Astrocyte (in vitro differentiated cells and primary cell): ENCODE data around the gene CREB5. TPM values are rescaled to one million over a fixed set of nuclear protein-coding genes. Genes with fewer than 3 reads are reported as not detected.

Experiments used
- DNase-seq: peaks from one replicate; pipeline ENCODE4 v3.0.0-alpha.2; 2010; ENCODE audit warnings: low read depth
- FAIRE-seq: peaks from 2 replicates; lab custom pipeline; 2011; peaks lifted over from hg19 to GRCh38; lab: Jason Lieb, UNC
- H2AFZ ChIP-seq: 2 replicates; pipeline ENCODE4 v1.6.0; 2012; ENCODE audit warnings: low read depth, low read length, inconsistent platforms
- H3K27ac ChIP-seq: 2 replicates; pipeline ENCODE4 v1.5.1; 2011; ENCODE audit warnings: low read depth, low read length, inconsistent platforms
- H3K27me3 ChIP-seq: 2 replicates; pipeline ENCODE4 v1.6.0; 2011; ENCODE audit warnings: low read length, inconsistent platforms; ENCODE audit not compliant: insufficient read depth
- H3K36me3 ChIP-seq: 2 replicates; pipeline ENCODE4 v1.5.1; 2011; ENCODE audit warnings: low read length, inconsistent platforms; ENCODE audit not compliant: insufficient read depth
- H3K4me1 ChIP-seq: 2 replicates; pipeline ENCODE4 v1.5.1; 2011; ENCODE audit warnings: low read length, inconsistent platforms; ENCODE audit not compliant: insufficient read depth
- H3K4me2 ChIP-seq: 2 replicates; pipeline ENCODE4 v1.6.0; 2012; ENCODE audit warnings: low read length, inconsistent platforms
- H3K4me3 ChIP-seq: 2 replicates; pipeline ENCODE4 v1.5.1; 2011; ENCODE audit warnings: low read depth, mild to moderate bottlenecking, low read length, inconsistent platforms; ENCODE audit not compliant: insufficient read depth
- H3K79me2 ChIP-seq: 2 replicates; pipeline ENCODE4 v1.6.0; 2012; ENCODE audit warnings: mild to moderate bottlenecking, low read length, inconsistent platforms; ENCODE audit not compliant: insufficient read depth
- H3K9ac ChIP-seq: 2 replicates; pipeline ENCODE4 v1.6.0; 2012; ENCODE audit warnings: mild to moderate bottlenecking, low read length, inconsistent platforms
- H3K9me3 ChIP-seq: 2 replicates; pipeline ENCODE4 v1.5.1; 2012; ENCODE audit warnings: low read depth, mild to moderate bottlenecking, low read length, inconsistent platforms; ENCODE audit not compliant: insufficient read depth
- H4K20me1 ChIP-seq: 2 replicates; pipeline ENCODE4 v1.6.0; 2012; ENCODE audit warnings: low read length, inconsistent platforms; ENCODE audit not compliant: insufficient read depth
- H3K27ac Mint-ChIP-seq: one replicate; pipeline ENCODE4 v1.8.0; 2021; ENCODE audit warnings: mild to moderate bottlenecking, mixed read lengths; ENCODE audit not compliant: unreplicated experiment
- H3K27me3 Mint-ChIP-seq: one replicate; pipeline ENCODE4 v1.8.0; 2021; ENCODE audit warnings: low read depth, mixed read lengths; ENCODE audit not compliant: unreplicated experiment
- H3K36me3 Mint-ChIP-seq: one replicate; pipeline ENCODE4 v1.8.0; 2021; ENCODE audit warnings: low read depth, mixed read lengths; ENCODE audit not compliant: unreplicated experiment
- H3K4me1 Mint-ChIP-seq: one replicate; pipeline ENCODE4 v1.8.0; 2021; ENCODE audit warnings: low read depth, mixed read lengths; ENCODE audit not compliant: unreplicated experiment
- H3K4me3 Mint-ChIP-seq: one replicate; pipeline ENCODE4 v1.8.0; 2021; ENCODE audit warnings: mild to moderate bottlenecking, moderate library complexity, mixed read lengths; ENCODE audit not compliant: unreplicated experiment
- H3K9me3 Mint-ChIP-seq: one replicate; pipeline ENCODE4 v1.8.0; 2021; ENCODE audit warnings: mild to moderate bottlenecking, mixed read lengths; ENCODE audit not compliant: unreplicated experiment
- EZH2 ChIP-seq: IDR thresholded peaks from 2 replicates; pipeline ENCODE4 v1.6.1; 2012; ENCODE audit warnings: mild to moderate bottlenecking, low read length, inconsistent platforms; ENCODE audit not compliant: insufficient read depth
- total RNA-seq: library from RNA; stranded (reverse); gene quantifications from 2 replicates; pipeline ENCODE4 v1.2.1, GENCODE V29; 2021
- TF ChIP-seq, protein P1 (sequence below): IDR thresholded peaks from 2 replicates; pipeline ENCODE4 v1.5.1; 2011; ENCODE audit warnings: low read depth, mild to moderate bottlenecking, inconsistent platforms, low read length, moderate library complexity; ENCODE audit not compliant: insufficient read depth

The CREB5 gene
- total RNA-seq, 1 donor from 2014 or later: 25.4 TPM

DNA sequence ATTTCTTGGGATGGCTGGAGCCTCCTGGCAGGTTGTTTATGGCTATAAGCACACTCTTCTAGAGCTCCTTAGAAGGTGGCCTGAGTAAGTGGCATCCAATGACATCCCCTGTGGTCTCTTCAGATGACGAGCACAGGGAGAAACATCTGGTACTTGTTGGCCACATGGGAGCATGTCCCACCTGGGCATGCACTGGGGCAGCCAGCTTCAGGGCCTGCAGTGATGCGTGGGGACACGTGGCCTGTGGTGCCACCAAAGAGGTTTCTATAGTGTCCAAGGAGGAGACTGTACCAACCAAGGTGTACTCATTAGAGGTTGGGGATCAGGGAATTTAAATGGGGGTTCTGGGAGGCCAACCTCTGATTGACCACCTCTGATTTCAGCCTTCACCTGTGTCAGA, 420.4 kb downstream of the CREB5 start:
- H3K4me3 ChIP-seq: no peak overlapping the region
- Mint-ChIP-seq H3K9me3 (no peaks in the 10 kb centered on the region), H3K27ac (no peak overlapping the region), H3K36me3 (no peaks in the 10 kb centered on the region), H3K4me3 (no peak overlapping the region), H3K27me3 (no peaks in the 10 kb centered on the region), H3K4me1 (peaks cover 12% of the 10 kb centered on the region)
- no peaks in the 10 kb centered on the region for H3K79me2 ChIP-seq
- H3K27ac ChIP-seq: no peak overlapping the region
- no peak overlapping the region for H2AFZ ChIP-seq
- H3K9ac ChIP-seq: no peak overlapping the region
- no peak for FAIRE-seq
- H3K27me3 ChIP-seq: no peaks in the 10 kb centered on the region
- H4K20me1 ChIP-seq: no peaks in the 10 kb centered on the region
- H3K4me2 ChIP-seq: no peak overlapping the region
- no peaks in the 10 kb centered on the region for H3K4me1 ChIP-seq
- DNase-seq: no peak
- TF ChIP-seq EZH2: no peak
- TF ChIP-seq, protein P1, sequence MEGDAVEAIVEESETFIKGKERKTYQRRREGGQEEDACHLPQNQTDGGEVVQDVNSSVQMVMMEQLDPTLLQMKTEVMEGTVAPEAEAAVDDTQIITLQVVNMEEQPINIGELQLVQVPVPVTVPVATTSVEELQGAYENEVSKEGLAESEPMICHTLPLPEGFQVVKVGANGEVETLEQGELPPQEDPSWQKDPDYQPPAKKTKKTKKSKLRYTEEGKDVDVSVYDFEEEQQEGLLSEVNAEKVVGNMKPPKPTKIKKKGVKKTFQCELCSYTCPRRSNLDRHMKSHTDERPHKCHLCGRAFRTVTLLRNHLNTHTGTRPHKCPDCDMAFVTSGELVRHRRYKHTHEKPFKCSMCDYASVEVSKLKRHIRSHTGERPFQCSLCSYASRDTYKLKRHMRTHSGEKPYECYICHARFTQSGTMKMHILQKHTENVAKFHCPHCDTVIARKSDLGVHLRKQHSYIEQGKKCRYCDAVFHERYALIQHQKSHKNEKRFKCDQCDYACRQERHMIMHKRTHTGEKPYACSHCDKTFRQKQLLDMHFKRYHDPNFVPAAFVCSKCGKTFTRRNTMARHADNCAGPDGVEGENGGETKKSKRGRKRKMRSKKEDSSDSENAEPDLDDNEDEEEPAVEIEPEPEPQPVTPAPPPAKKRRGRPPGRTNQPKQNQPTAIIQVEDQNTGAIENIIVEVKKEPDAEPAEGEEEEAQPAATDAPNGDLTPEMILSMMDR: no peak
- no peaks in the 10 kb centered on the region for H3K9me3 ChIP-seq
- no peaks in the 10 kb centered on the region for H3K36me3 ChIP-seq

DNA sequence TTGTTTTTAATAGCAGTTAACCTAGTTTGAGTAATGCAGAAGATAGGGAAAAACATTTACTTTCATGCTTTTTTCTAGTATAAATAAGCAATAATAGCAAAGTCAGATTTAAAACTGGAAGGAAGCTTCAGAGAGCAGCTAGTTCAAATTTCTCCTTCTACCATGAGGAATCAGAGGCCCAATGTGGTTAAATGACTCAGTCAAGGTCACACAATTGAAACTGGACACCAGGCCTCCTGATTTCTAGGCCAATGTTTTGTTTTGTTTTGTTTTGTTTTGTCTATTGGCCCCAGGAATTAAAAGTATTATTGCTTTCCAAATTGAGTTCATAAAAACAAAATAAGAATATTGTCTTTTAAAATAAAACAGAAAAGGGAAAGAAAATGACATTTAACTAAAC, 423.5 kb downstream of the CREB5 start:
- Histone ChIP-seq H3K27me3 (no peaks in the 10 kb centered on the region), H3K4me1 (no peaks in the 10 kb centered on the region), H3K4me3 (no peak overlapping the region), H2AFZ (no peak overlapping the region), H3K9ac (no peak overlapping the region), H3K36me3 (no peaks in the 10 kb centered on the region), H4K20me1 (no peaks in the 10 kb centered on the region), H3K4me2 (no peak overlapping the region), H3K9me3 (no peaks in the 10 kb centered on the region), H3K79me2 (no peaks in the 10 kb centered on the region), H3K27ac (no peak overlapping the region)
- TF ChIP-seq, protein P1: no peak
- no peak for TF ChIP-seq EZH2
- peaks cover 12% of the 10 kb centered on the region for H3K4me1 Mint-ChIP-seq
- no peaks in the 10 kb centered on the region for H3K36me3 Mint-ChIP-seq
- peaks cover 2% of the 10 kb centered on the region for H3K9me3 Mint-ChIP-seq
- DNase-seq (peak; percentile 62), FAIRE-seq (peak; percentile 26)
- peak overlapping the region; percentile 53 for H3K27ac Mint-ChIP-seq
- H3K27me3 Mint-ChIP-seq: no peaks in the 10 kb centered on the region
- H3K4me3 Mint-ChIP-seq: no peak overlapping the region

DNA sequence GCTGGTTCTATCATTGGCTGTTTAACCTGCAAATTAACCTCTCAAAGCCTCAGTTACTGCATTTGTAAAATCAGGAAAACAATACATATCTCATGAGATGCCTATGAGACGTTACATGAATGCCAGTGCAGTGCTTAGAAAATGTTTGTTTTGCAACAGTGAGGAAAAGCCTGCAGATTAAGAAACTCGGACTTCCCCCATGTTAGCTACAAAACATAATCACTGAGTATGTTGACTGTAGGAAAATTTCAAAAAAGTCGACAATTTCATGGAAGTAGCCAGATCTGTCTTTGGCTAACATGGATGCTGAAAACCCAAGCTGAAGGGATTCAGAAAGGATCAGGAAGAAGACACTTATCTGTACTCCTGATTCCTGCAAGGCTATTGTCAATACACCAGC, 424.4 kb downstream of the CREB5 start:
- no peaks in the 10 kb centered on the region for H3K36me3 Mint-ChIP-seq
- H3K79me2 ChIP-seq: no peaks in the 10 kb centered on the region

More for the DNA sequence above, 424.4 kb downstream of the CREB5 start:
- Mint-ChIP-seq H3K27ac (no peak overlapping the region), H3K9me3 (peaks cover 2% of the 10 kb centered on the region), H3K4me3 (no peak overlapping the region), H3K4me1 (peaks cover 12% of the 10 kb centered on the region), H3K27me3 (no peaks in the 10 kb centered on the region)
- no peak for DNase-seq
- Histone ChIP-seq H3K9me3 (no peaks in the 10 kb centered on the region), H4K20me1 (no peaks in the 10 kb centered on the region), H3K4me3 (no peak overlapping the region), H3K27ac (no peak overlapping the region), H3K9ac (no peak overlapping the region), H3K4me2 (no peak overlapping the region), H2AFZ (no peak overlapping the region), H3K36me3 (no peaks in the 10 kb centered on the region), H3K4me1 (no peaks in the 10 kb centered on the region), H3K27me3 (no peaks in the 10 kb centered on the region)
- no peak for FAIRE-seq
- no peak for TF ChIP-seq EZH2
- TF ChIP-seq, protein P1: no peak
